ENCODE results near the gene FAAP20.

FAAP20 gene

GRCh38 chr1:2233468-2233867 lies 38.9 kb upstream of the FAAP20 start:
- TF ChIP-seq, protein P1, sequence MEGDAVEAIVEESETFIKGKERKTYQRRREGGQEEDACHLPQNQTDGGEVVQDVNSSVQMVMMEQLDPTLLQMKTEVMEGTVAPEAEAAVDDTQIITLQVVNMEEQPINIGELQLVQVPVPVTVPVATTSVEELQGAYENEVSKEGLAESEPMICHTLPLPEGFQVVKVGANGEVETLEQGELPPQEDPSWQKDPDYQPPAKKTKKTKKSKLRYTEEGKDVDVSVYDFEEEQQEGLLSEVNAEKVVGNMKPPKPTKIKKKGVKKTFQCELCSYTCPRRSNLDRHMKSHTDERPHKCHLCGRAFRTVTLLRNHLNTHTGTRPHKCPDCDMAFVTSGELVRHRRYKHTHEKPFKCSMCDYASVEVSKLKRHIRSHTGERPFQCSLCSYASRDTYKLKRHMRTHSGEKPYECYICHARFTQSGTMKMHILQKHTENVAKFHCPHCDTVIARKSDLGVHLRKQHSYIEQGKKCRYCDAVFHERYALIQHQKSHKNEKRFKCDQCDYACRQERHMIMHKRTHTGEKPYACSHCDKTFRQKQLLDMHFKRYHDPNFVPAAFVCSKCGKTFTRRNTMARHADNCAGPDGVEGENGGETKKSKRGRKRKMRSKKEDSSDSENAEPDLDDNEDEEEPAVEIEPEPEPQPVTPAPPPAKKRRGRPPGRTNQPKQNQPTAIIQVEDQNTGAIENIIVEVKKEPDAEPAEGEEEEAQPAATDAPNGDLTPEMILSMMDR (conservative IDR thresholded peaks at IDR 0.05) = no peak
- peak overlapping the region; percentile 93 for H3K27ac ChIP-seq

- TF ChIP-seq, protein P1 (conservative IDR thresholded peaks at IDR 0.05) = no peak
- H3K27ac ChIP-seq = peak overlapping the region; percentile 93
These were observed 38.4 kb upstream of the FAAP20 start for GRCh38 chr1:2232916-2233438.

GRCh38 chr1:2232255-2232915 lies 37.8 kb upstream of the FAAP20 start:
- TF ChIP-seq, protein P1 (conservative IDR thresholded peaks at IDR 0.05) = no peak
- H3K27ac ChIP-seq = peak overlapping the region; percentile 93

- peak overlapping the region; percentile 93 for H3K27ac ChIP-seq
- TF ChIP-seq, protein P1 (conservative IDR thresholded peaks at IDR 0.05) = no peak
These were observed 37.1 kb upstream of the FAAP20 start for GRCh38 chr1:2231532-2232254.

GRCh38 chr1:2230781-2231531 lies 36.4 kb upstream of the FAAP20 start:
- peak overlapping the region; percentile 93 for H3K27ac ChIP-seq
- TF ChIP-seq, protein P1 (conservative IDR thresholded peaks at IDR 0.05) = no peak

DNA sequence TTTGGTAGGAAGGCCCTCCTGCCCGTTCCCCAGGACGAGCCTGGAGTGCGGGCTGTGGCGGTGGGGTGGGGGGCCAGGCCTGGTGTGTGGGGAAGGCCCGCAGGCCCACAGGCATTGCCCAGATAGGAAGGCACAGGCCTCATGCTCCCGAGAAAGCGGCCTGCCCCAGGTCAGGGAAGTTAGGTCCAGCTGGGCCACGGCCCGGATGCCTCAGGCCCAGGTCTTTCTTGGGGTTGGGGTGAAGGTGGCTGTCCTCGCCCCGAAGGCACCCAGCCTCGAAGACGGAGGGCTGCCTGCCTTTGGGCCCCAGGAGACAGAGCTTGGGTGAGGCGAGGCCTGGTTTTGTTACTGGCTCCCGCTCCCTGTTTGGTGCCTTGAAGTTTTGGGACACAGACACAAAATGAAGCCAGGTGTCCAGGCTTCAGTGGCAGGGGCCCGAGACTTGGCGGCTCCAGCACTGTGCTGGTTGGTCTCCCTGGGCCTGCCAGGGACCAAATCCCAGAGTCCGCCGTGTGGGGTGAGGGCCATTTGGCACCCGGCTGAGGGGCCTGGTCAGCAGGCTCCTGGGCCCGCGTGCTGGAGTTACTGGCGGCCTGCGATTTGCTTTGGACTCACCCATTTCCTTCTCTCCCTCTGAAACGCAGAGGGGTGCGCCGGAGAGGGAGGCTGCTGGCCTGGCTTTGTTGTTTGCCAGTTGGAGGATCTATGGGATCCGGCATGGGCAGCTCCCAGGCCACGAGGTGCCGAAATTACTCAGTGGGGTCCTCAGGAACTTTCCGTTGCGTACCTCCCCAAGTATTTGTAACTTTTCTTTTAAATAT lies 35.5 kb upstream of the FAAP20 start:
- H3K27ac ChIP-seq = peak overlapping the region; percentile 93
- TF ChIP-seq, protein P1 (conservative IDR thresholded peaks at IDR 0.05) = no peak

All from VCaP (cell line).